Measurements from ENCODE around the gene ATAD3B.

ATAD3B gene

DNA sequence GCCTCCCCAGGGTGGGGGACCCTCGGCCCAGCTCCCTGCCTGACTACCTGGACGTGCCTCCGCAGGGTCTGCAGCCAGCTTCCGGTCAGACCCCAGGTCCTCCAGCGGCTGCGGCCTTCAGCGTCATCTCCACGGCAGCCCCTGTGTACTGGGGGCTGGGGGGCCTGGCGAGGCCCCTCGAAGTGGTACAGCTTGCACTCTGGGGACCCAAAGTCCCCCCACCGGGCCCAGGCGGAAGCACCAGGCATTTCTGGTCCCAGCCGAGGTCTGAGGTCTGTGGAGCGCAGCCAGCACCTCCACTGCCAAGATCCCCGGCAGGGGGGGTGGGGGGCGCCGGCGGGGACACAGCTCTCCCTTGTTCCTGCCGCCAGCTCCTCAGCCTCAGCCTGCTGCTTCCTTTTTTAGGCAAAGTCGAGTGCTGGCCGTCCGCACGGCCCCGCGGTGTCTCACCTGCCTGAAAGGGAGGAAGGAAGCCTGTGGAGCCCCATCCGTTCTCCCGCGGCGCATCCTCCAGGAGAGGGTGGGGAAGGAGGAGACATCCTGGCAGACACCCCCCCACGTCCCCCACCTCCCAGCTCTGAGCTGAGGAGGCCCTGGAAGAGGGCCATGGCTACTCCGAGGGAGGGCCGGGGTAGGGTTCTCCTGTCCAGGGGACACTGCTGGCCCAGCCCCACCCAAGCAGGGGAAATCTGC lies 37.3 kb upstream of the ATAD3B start:
- H3K4me3 ChIP-seq (ENCODE audit: low read depth, low read length), result no peak overlapping the region
- no peak for TF ChIP-seq CTCF (IDR thresholded peaks at IDR 0.05; ENCODE audit: borderline replicate concordance, insufficient read depth, low read depth, low read length)

- H3K4me3 ChIP-seq (ENCODE audit: low read depth, low read length), result no peak overlapping the region
- TF ChIP-seq CTCF (IDR thresholded peaks at IDR 0.05; ENCODE audit: borderline replicate concordance, insufficient read depth, low read depth, low read length), result no peak
Measured at GRCh38 chr1:1434824-1435105, 36.8 kb upstream of the ATAD3B start.

DNA sequence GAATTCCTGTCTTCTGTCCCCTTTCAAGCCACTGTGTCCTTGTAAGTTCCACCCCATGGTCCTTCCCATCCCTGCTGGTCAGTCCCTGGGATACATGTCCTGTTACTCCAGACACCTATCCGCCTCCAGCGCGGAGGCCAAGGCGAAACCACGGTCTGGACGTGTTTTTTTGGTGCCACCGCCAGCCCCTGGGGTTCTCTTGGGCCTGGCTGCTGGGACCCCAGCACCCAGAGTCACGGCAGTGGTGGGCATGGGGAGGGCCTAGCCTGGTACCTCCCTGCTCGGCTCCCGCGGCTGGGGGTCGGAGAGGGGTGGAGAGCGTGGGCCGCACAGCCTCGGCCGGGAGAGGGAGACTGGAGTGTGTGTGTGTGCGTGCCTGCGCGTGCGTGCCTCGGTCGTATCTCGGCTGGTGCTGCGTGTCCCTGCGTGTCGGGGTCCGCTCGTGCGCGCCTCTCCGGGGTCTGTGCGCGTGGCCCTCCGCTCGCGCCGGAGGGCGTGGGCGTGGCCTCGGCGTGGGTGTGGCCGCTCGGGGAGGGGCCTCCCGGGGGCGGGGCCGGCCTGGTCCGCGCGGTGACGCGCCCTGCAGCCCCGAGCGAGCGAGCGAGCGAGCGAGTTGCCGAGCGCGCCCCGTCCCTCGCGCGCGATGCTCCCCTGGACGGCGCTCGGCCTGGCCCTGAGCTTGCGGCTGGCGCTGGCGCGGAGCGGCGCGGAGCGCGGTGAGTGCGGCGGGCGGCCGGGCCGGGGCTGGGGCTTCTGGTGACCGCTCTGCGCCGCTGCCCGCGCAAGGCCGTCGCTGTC lies 36.3 kb upstream of the ATAD3B start, which contains the start of gene VWA1:
Gene VWA1, plus strand, starts transcription at position 585 of the 798 bp plus-strand sequence. Its CDS starts 59 bp downstream, at position 644.
- H3K4me3 ChIP-seq (ENCODE audit: low read depth, low read length), result peak within 1 kb of the TSS; percentile 42

DNA sequence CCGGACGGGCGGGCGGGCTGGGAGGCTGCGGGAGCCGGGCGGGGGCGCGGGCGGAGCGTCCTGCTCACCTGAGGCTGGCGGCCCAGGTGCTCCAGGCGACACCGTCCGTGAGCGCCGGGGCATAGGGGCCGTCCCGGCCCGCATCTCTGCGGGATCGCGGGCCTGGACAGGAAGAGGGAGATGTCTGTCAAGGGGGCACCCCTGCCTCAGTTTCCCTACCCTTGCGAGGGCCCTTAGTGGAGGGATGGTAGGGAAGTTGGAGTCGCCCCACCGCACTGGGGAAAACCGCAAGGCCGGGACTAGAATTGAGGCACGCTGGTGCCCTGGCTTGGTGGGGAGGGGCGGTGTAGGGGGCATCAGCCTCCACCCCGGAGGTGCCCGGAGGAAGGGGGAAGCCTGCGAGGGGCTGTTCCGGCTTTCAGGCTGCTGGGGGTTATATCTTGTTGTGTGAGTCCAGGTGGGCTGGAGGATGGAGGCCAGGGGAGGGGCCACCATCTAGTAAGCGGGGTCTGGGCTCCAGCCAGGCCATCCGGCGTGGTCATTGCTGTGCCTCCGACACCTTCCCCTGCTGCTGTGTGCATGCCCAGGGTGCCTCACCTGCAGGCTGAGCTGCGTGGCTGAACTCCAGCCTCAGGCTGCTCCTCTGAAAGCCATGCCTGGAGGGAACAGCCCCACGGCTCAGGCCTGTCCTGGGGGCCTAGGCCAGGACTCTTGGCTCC lies 35.5 kb upstream of the ATAD3B start:
- H3K4me3 ChIP-seq (ENCODE audit: low read depth, low read length), result peak overlapping the region; percentile 37
- no peak for TF ChIP-seq CTCF (IDR thresholded peaks at IDR 0.05; ENCODE audit: borderline replicate concordance, insufficient read depth, low read depth, low read length)

More for the DNA sequence above, 36.3 kb upstream of the ATAD3B start, which contains the start of gene VWA1:
- no peak for TF ChIP-seq CTCF (IDR thresholded peaks at IDR 0.05; ENCODE audit: borderline replicate concordance, insufficient read depth, low read depth, low read length)

DNA sequence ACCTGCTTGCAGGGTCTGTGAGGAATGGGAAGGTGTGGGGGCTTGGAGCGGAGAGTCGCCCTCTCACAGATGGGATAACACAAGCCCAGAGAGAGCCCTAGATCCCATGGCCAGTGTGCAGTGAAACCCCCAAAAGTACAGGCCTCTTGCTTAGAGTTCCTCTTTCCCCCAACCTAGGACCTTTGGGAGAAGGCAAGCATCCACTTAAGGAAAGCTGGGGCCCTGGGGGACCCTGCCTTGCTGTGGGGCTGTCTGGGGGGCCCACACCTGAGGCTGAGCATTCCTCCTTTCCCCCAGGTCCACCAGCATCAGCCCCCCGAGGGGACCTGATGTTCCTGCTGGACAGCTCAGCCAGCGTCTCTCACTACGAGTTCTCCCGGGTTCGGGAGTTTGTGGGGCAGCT lies 34.9 kb upstream of the ATAD3B start:
- TF ChIP-seq CTCF (IDR thresholded peaks at IDR 0.05; ENCODE audit: borderline replicate concordance, insufficient read depth, low read depth, low read length), result no peak
- no peak overlapping the region for H3K4me3 ChIP-seq (ENCODE audit: low read depth, low read length)

- TF ChIP-seq CTCF (IDR thresholded peaks at IDR 0.05; ENCODE audit: borderline replicate concordance, insufficient read depth, low read depth, low read length), result no peak
- no peak overlapping the region for H3K4me3 ChIP-seq (ENCODE audit: low read depth, low read length)
Measured at GRCh38 chr1:1437033-1437903, 34.3 kb upstream of the ATAD3B start.

Measured in GM12875 (cell line).